GM19397 (cell line): ENCODE measurements around the gene CIDEB.
"Not testable (repeated sequence)": the region's sequence is repeated elsewhere in the genome, so short reads cannot be mapped to it uniquely, and the experiment has no call there.

Experiments
- ATAC-seq: cut with Tn5 transposase; IDR thresholded peaks from one replicate; pipeline ENCODE4 v1.9.1; 2021; ENCODE audit warnings: mild to moderate bottlenecking, moderate library complexity; ENCODE audit not compliant: unreplicated experiment

Gene CIDEB

DNA sequence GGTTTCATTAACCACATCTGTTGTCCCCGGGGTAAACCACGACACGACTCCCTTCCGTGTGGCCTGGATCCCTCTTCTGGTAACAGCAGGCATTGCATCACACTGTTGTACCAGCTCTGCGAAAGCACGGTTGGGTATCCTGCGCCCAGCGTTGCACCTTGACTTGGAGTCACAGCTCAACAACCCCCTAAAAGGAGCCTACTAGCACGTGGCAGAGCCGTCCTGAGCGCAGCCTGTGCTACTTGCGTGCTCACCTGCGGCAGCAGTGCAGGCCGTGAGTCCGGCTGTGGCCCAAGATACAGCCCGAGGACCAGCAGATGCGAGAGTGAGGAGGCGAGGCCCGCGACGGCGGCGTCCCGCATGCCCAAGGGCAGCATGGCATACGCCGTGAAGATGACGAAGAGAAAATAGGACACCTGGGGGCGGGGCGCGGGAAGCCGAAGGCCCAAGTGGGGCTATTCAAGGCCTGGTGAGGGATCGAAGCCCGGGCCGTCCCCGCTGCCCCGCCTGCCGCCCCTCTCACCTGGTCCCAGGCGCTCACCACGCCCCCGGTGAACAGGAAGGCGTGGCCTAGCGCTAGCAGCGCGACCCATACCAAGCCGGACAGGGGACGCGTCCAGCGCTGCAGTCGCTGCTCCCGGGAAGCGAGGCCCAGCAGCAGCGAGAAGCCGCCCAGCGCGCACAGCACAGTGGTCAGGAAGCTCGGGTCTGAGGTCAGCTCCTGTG lies 24.7 kb upstream of the CIDEB start:
- ATAC-seq = peak; percentile 84

DNA sequence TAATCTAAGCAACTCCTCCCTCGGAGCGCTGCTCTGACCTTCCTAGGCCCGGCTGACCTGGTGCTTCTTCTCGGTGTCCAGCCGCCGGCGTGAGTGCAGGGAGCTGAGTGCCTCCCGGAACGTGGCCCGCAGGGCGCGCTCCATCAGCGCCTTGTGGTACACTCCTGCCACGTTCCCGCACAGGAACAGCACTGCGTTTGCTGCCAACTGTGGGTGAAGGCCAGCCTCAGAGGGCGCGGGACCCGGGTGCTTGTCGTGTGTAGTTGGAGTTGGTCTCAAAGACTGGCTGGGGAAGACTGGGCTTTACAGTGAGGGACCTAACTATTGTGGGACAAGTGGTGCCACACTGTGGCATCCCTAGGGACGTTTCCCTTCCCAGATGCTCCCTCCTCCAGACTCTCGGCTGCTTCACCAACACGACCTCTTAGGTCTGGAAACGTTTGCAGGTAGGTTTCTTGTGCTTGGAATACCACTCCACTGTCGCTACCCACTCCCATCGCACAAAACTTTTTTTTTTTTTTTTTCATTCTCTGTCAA lies 24.0 kb upstream of the CIDEB start:
- no peak for ATAC-seq

DNA sequence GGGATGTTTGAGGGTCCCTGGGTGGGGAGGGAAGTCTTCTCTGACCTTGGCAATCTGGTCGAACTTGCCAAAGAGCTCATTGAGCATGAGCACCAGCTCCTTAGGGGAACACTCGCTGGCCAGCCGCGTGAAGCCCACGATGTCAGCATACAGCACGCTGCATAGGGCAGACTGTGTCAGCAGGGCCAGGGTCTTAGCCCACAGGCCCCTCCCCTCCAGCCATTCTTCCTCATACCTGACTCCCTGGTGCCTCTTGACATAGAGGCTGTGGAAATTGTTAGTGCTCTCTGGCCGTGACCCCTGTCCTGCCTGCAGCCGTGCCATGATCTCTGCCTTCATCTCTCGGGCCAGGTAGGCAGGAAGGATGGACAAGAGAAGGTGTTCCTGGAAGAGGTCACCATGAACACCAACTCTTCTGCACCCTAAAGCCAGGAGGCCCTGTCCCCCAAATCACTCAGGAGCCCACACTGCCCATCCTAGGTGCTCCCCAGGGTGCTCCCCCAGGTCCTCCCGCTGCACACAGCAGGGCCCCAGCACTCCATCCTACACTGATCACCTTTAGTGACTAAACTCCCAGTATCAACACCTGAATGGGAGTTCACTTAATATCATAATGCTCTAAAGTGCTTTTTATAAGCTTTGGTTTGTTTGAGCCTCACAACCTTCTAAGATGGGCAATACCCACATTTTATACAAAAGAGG lies 23.3 kb upstream of the CIDEB start:
- ATAC-seq = no peak

DNA sequence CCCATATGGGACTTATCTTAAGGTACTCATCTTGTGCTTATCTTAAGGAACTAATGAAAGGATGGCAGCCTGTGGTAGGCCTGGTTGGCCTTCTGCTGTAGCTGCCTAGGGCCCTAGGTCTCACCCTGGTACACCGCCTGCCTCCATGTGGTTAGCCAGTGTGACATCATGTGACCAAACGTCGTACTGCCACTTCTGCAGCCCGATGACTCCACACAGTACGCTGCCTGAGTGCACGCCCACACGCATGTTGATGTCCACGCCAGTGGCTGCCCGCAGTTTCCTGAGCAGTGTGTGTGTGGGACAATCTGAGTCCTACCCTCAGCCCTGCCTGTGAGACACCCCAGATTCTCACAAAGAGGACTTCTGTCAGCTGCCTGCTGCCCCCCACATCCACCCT lies 22.0 kb upstream of the CIDEB start:
- no peak for ATAC-seq

DNA sequence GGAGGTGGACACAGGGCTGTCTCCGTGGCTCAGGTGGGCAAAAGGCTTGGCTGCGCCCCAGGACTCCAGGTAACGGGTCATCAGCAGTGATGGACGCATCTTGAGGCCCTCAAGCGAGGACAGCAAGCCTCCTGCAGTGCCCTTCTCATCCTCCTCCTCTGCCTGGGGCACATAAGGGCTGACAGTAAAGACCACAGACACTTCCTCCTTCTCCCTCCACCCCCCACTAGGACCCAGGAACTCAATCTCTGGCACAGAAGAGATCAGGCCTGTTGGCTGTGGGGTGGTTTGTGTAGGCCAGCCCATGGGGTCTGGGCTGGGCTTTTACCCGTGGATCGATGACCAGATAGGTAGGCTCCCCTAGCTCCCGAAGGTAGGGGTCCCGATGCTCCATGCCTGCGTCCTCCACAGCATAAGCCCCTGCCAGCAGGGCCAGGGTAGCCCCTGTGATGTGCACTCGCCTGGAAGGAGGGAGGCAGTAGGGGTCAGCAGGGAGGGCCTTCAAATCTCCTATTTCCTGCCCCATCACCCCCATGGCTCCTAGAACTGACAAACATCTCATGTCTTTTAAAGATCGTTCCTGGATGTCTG lies 21.4 kb upstream of the CIDEB start:
- ATAC-seq = no peak

DNA sequence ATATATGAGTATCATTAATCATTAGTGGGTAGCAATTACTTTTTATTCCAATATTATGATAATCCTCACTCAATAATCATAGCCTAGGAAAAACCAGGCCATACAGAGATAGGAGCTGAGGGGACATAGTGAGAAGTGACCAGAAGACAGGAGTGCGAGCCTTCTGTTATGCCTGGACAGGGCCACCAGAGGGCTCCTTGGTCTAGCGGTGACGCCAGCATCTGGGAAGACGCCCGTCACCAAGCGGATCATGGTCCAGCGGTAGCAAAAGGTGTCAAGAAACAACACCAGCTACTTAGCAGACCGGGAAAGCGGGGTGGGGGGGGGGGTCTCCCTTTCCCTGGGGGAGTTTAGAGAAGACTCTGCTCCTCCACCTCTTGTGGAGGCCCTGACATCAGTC lies 20.1 kb upstream of the CIDEB start:
- not testable (repeated sequence) for ATAC-seq

DNA sequence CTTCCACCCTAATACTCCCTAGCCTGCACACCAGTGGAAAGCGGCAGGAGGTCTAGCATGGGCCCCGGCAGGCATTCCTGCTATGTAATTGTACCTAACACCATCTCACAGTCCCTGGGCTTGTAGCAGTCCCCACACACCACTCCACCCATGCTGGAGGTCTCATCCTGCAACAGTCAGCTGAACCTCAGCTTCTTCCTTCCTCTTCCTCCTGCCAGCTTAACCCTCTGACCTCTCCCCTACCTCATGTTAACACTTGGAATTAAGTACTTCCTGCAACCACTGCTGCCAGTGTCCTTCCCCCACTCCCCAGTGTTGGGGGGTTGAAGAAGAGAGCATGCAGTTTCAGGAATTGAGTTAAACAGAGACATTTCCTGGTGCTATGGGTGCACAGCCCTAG lies 19.5 kb upstream of the CIDEB start:
- no peak for ATAC-seq

DNA sequence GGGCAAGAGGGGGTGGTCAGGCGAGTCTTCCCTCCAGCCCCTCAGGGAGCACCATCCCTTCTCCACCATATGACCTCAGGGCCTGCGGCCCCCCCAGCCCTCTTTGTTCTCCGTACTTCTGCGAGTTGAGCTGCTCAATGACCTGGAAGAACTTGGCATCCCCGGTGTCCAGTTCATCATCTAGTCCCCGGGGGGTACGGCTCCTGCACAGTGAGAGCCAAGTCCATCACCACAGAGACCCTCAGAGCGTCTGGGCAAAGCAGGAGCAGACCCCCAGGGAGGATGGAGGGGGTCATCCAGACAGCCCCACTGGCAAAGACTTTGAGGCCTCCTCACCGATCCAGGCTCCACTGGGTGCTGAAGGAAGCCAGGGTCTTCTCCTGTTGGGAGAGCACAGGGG lies 18.2 kb upstream of the CIDEB start:
- ATAC-seq = no peak

DNA sequence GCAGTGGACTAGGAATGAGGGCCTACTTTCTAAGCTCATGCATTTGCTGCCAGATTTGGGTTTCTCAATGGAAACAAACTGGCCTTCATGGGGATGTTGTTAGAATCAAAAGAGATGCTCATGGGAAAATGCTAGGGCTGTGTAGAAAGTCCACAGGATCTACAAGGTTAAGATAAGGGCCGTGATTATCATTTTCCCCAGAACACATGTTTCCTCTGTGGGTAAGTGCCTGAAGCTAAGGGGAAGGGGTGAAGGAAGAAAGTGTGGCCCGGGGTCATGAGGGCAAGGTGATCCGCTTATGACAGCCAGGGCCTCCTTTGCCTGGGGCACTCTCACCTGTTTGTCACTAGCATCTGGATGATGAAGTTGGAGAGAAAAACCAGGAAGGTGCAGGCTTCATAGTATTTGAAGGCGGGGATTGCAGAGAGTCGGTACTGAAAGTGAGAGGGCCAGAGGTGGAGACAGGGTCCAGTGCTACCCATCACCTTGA lies 17.3 kb upstream of the CIDEB start:
- no peak for ATAC-seq

DNA sequence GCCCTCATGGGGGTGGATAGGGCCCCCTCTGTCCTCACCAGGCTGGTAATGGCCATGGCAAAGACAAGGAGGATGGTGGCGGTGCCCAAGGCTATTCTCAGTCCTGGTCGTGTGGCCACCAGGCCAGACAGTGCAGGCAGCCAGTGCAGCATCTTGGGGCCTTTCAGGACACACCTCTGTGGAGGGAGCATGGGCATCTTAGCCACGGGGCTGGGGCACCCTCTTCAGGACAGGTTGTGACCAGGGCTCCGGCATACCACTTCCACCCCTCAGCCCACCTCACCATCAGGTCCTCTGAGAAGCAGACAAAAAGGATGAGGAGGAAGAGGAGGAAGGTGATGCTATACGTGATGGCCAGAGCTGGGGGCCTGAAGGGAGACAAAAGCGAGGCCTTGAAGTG lies 16.2 kb upstream of the CIDEB start:
- no peak for ATAC-seq

DNA sequence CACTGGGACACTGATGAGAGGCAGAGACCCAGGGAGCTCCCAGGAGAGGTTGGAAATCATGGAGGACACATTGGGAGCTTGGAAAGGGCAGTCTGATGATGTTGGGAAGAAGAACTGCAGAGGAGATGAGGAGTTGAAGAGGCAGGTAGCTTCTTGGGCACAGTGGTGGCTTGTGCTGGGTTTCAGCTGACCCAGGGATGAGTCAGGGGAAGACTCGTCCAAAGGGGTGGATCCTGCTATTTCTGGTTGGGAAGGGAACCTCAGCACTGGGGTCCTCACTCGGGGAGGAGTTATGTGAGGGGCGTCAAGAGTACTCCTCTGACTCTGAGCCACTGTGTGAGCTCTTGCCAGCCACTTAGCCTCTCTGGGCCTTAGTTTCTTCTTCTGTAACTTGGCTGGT lies 15.6 kb upstream of the CIDEB start:
- ATAC-seq = no peak

DNA sequence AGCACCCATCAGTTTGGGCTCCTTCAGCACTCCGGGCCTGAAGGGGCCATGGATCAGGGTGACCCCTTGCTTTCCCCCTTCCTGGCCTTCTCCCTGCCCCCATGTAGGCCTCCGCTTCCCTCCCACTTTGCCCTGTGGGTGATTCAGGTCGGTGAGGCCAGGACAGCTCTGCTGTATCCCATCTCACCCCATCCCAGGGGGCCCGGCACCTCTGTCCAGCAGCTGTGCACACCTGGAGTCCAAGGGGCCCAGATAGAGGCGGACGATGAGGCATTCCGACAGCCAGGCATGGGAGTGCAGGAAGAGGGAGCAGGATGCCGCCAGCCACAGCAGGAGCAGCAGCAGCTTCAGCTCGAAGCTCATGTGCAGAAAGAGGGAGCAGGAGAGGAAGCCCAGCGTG lies 14.9 kb upstream of the CIDEB start:
- ATAC-seq = no peak

DNA sequence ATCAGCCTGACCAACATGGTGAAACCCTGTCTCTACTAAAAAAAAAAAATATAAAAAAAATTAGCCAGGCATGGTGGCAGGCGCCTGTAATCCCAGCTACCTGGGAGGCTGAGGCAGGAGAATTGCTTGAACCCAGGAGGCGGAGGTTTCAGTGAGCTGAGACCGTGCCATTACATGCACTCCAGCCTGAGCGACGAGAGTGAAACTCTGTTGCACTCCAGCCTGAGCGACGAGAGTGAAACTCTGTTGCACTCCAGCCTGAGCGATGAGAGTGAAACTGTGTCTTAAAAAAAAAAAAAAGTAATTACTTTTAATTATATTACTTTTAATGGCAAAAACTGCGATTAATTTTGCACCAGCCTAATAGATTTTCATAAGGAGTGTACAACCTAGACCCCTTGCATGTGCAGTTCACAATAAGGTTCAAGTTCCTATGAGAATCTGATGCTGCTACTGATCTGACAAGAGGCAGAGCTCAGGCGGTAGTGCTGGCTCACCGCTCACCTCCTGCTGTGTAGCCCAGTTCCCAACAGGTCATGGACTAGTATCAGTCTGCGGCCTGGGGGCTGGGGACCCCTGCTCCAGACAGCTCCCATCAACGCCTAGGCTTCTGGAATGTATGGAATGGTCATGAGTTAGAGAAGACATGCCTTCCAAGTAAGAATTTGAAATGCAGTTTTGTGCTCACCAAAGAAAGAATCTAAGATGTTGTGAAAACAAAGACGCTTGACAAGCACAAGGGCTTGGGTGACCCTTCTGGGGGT lies 13.6 kb upstream of the CIDEB start:
- ATAC-seq = no peak

DNA sequence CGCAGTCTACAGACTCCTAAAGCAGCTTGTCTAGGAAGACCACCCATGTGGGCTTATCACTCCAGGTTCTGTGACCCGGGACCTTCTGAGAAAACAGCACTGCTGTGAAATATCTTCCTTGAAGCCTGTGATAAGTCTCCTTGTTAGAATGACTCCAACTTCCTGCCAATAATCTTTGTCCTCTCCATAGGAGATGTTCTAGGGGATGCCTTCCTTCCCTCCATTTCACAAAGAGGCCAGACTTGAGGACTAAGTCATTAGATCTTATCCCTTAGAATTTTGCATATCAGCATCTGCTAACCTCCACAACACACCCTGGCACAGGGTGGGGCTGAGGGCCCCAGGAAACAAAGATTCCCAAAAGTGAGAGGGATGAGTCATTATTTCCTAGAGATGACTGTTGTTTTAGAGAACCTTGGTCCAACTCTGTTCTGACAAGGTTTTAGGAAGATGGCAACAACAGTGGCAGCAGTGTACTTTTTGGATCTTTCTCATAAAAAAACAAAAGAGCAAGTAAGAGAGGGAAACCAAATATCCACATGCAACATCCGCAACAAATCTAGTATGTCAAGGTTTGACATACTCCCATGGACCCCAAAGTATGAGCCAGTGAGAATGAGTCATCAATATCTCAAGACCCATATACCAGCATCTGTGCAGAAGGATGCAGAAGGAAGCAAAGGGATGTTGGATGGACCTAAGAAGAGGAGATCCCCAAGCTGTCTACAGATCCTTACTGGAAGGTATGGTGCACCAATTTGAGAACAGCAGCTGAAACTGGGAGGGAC lies 9.6 kb upstream of the CIDEB start:
- ATAC-seq = no peak

DNA sequence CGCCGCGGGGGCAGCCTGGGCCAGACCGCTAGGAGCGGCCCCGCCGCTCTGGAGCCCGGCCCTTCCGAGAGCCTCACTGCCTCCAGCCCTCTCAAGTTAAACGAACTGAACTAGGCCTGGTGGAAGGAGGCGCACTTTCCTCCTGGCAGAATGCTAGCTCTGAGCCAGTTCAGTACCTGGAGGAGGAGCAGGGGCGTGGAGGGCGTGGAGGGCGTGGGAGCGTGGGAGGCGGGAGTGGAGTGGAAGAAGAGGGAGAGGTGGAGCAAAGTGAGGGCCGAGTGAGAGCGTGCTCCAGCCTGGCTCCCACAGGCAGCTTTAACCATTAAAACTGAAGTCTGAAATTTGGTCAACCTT lies 8.8 kb upstream of the CIDEB start:
- ATAC-seq = no peak

DNA sequence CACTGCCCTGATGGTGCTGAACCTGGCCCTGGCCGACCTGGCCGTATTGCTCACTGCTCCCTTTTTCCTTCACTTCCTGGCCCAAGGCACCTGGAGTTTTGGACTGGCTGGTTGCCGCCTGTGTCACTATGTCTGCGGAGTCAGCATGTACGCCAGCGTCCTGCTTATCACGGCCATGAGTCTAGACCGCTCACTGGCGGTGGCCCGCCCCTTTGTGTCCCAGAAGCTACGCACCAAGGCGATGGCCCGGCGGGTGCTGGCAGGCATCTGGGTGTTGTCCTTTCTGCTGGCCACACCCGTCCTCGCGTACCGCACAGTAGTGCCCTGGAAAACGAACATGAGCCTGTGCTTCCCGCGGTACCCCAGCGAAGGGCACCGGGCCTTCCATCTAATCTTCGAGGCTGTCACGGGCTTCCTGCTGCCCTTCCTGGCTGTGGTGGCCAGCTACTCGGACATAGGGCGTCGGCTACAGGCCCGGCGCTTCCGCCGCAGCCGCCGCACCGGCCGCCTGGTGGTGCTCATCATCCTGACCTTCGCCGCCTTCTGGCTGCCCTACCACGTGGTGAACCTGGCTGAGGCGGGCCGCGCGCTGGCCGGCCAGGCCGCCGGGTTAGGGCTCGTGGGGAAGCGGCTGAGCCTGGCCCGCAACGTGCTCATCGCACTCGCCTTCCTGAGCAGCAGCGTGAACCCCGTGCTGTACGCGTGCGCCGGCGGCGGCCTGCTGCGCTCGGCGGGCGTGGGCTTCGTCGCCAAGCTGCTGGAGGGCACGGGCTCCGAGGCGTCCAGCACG lies 8.2 kb upstream of the CIDEB start:
- no peak for ATAC-seq

DNA sequence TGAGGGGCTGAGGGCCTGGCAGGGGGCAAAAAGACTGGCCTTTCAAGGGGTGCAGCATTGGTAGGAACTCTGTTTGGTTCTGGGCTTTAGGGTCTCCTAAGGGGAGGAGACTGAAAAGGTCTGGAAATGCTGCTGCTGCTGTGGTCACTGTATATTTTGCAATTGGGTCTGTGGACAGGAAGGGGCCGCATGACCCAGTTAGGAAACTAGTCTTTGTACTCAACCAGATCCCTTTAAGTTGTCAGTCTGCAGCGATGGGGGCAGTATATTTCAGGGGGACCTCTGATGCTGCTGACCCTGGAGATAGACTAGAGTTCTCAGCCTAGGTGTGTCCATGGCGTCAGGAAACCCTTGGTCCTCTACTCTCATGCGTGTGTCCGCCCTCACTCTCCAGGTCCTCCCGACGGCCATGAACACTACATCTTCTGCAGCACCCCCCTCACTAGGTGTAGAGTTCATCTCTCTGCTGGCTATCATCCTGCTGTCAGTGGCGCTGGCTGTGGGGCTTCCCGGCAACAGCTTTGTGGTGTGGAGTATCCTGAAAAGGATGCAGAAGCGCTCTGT lies 7.5 kb upstream of the CIDEB start:
- ATAC-seq = no peak

DNA sequence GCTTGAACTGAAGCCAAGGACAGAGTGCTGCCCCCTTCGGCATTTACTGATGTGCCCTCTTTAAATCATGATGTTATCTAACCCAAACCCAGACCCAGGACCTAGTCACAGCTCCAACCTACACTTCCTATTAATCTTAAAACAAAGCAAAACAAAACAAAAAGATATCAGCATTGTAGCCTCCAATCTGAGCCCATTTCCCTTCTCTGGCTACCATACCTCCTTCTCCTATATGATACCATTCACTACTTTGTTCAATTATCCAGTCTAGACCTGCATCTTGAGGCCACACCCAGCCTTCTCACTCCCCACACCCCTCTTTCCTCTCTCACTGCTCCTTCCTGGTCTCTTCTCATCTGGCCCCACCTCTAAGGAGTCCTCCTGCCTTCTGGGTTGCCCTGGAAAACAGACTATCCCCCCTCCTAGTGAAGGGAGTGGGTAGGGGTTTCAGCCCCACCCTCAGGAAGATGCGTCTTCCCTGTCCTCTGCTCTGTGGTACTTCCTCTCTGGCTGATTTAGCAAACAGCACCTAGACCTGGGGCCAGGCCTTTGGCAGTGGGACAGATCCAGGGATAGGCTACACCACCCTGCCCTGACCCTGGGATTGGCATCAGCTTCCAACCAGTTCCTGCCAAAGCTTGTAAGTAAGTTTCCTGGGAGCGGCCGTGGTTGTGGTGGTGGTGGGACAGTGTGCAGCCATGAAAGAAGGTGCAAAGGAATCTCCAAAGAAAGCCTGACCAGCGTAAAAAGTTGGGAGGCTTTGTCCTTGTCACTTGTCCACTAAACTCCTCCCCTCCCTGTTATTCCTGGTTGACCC lies 6.8 kb upstream of the CIDEB start:
- ATAC-seq = no peak

DNA sequence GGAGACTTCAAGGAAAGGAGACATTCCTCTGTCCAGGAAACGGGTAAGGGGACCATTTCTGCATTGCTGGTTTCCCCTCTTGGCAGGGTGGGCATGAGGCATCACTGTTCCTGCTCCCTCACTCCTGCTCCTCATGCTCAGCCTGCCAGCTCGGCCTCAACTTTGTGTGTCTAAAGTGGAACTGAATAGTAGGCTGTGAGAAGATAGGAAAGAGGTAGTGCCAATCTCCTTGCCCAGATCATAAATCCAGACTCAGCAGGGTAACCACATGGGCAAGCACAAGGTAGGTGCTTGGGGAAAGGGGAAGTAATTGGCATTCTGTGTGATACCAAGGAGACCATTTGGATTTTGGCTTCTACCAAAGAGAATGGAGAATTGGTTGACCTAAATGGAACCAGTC lies 6.1 kb upstream of the CIDEB start:
- no peak for ATAC-seq
